DOHH2 (cell line): ENCODE data around the gene SEC16A.

Source experiments
- H3F3A ChIP-seq: fragments of 200-600 bp; sonication (generic), shearing (Covaris generic); 2 replicates; pipeline ENCODE4 v1.6.0; 2016; ENCODE audit warnings: antibody characterized with exemption, mild to moderate bottlenecking; ENCODE audit not compliant: control insufficient read depth, insufficient read depth
- H3K27ac ChIP-seq: fragments of 200-600 bp; sonication (generic); 2 replicates; pipeline ENCODE4 v1.5.1; 2014; ENCODE audit warnings: low read depth, mild to moderate bottlenecking, low read length, moderate library complexity
- H3K27me3 ChIP-seq: fragments of 200-600 bp; sonication (generic); 2 replicates; pipeline ENCODE4 v1.6.1; 2014; ENCODE audit warnings: mild to moderate bottlenecking, low read length, mixed read lengths; ENCODE audit not compliant: control insufficient read depth
- H3K36me3 ChIP-seq: fragments of 200-600 bp; sonication (generic); 2 replicates; pipeline ENCODE4 v1.6.1; 2014; ENCODE audit warnings: mild to moderate bottlenecking, low read length, moderate library complexity, mixed read lengths; ENCODE audit not compliant: control insufficient read depth
- H3K4me1 ChIP-seq: fragments of 200-600 bp; sonication (generic); 2 replicates; pipeline ENCODE4 v1.6.1; 2014; ENCODE audit warnings: mild to moderate bottlenecking, low read length, mixed read lengths; ENCODE audit not compliant: control insufficient read depth
- H3K4me2 ChIP-seq: fragments of 200-600 bp; sonication (generic); 2 replicates; pipeline ENCODE4 v1.6.0; 2014; ENCODE audit warnings: mild to moderate bottlenecking, low read length, moderate library complexity
- H3K4me3 ChIP-seq: fragments of 200-600 bp; sonication (generic); 2 replicates; pipeline ENCODE4 v1.5.1; 2014; ENCODE audit warnings: mild to moderate bottlenecking, low read length, mixed read lengths
- H3K79me2 ChIP-seq: fragments of 200-600 bp; sonication (generic); 2 replicates; pipeline ENCODE4 v1.6.1; 2014; ENCODE audit warnings: mild to moderate bottlenecking, low read length, mixed read lengths; ENCODE audit not compliant: control insufficient read depth
- H3K9me2 ChIP-seq: fragments of 200-600 bp; sonication (generic); replicated peaks from 2 replicates; pipeline ENCODE4 v1.6.1; 2014; ENCODE audit warnings: mild to moderate bottlenecking, low read length, mixed read lengths; ENCODE audit not compliant: control insufficient read depth
- H3K9me3 ChIP-seq: fragments of 200-600 bp; sonication (generic); 2 replicates; pipeline ENCODE4 v1.6.1; 2014; ENCODE audit warnings: antibody characterized with exemption, low read length, mixed read lengths; ENCODE audit not compliant: control insufficient read depth, insufficient read depth
- H4K20me1 ChIP-seq: fragments of 200-600 bp; sonication (generic); 2 replicates; pipeline ENCODE4 v1.6.0; 2014; ENCODE audit warnings: low read depth, mild to moderate bottlenecking, antibody characterized with exemption, low read length, moderate library complexity; ENCODE audit not compliant: control insufficient read depth, insufficient read depth
- CTCF ChIP-seq: fragments of 200-600 bp; sonication (generic); IDR thresholded peaks from one replicate; pipeline ENCODE4 v1.5.1; 2014; ENCODE audit warnings: antibody characterized with exemption, mild to moderate bottlenecking, low read depth, low read length; ENCODE audit not compliant: poor library complexity, severe bottlenecking
- EZH2phosphoT487 ChIP-seq: fragments of 200-600 bp; sonication (generic); IDR thresholded peaks from 2 replicates; pipeline ENCODE4 v1.6.1; 2017; ENCODE audit warnings: borderline replicate concordance, mild to moderate bottlenecking, antibody characterized with exemption, low read length, moderate library complexity, mixed read lengths

The SEC16A gene

GRCh38 chr9:136460772-136461325 is 22.0 kb downstream of the SEC16A start:
- peaks cover 82% of the 10 kb centered on the region for H3K36me3 ChIP-seq
- no peaks in the 10 kb centered on the region; the same call in none of the 2 replicates for H4K20me1 ChIP-seq
- H3K27ac ChIP-seq: no peak overlapping the region
- H3K4me1 ChIP-seq: no peaks in the 10 kb centered on the region
- no peak overlapping the region for H3K4me2 ChIP-seq
- no peak overlapping the region for H3K4me3 ChIP-seq
- no peaks in the 10 kb centered on the region for H3K9me3 ChIP-seq
- TF ChIP-seq EZH2phosphoT487 (no peak), CTCF (no peak)
- no peaks in the 10 kb centered on the region for H3K27me3 ChIP-seq
- no peaks in the 10 kb centered on the region for H3K79me2 ChIP-seq
- no peaks in the 10 kb centered on the region for H3K9me2 ChIP-seq
- H3F3A ChIP-seq: no peaks in the 10 kb centered on the region

GRCh38 chr9:136459425-136459824 is 23.4 kb downstream of the SEC16A start:
- H3K9me2 ChIP-seq: no peaks in the 10 kb centered on the region
- no peaks in the 10 kb centered on the region for H3K9me3 ChIP-seq
- H3K79me2 ChIP-seq: no peaks in the 10 kb centered on the region
- TF ChIP-seq CTCF (no peak), EZH2phosphoT487 (no peak)
- no peaks in the 10 kb centered on the region for H3F3A ChIP-seq
- H3K27me3 ChIP-seq: no peaks in the 10 kb centered on the region
- no peaks in the 10 kb centered on the region for H3K4me1 ChIP-seq
- no peak overlapping the region for H3K4me3 ChIP-seq
- peaks cover 83% of the 10 kb centered on the region for H3K36me3 ChIP-seq
- no peak overlapping the region for H3K27ac ChIP-seq
- no peak overlapping the region for H3K4me2 ChIP-seq
- H4K20me1 ChIP-seq: no peaks in the 10 kb centered on the region; the same call in none of the 2 replicates

GRCh38 chr9:136457326-136457725 is 25.5 kb downstream of the SEC16A start:
- Histone ChIP-seq H3K27ac (no peak overlapping the region), H3K79me2 (no peaks in the 10 kb centered on the region), H3K9me3 (no peaks in the 10 kb centered on the region), H3K36me3 (peaks cover 75% of the 10 kb centered on the region), H4K20me1 (no peaks in the 10 kb centered on the region; the same call in 1 of the 2 replicates), H3K4me2 (no peak overlapping the region), H3K27me3 (no peaks in the 10 kb centered on the region), H3K4me1 (no peaks in the 10 kb centered on the region), H3K9me2 (no peaks in the 10 kb centered on the region), H3K4me3 (no peak overlapping the region), H3F3A (no peaks in the 10 kb centered on the region)
- TF ChIP-seq CTCF (no peak), EZH2phosphoT487 (no peak)
